Measurements from ENCODE around the gene ACTRT2. TPM values are rescaled to one million over a fixed set of nuclear protein-coding genes. Genes with fewer than 3 reads are reported as not detected.

ACTRT2 gene
- total RNA-seq, 1 experiment from 2014 or later: not detected

DNA sequence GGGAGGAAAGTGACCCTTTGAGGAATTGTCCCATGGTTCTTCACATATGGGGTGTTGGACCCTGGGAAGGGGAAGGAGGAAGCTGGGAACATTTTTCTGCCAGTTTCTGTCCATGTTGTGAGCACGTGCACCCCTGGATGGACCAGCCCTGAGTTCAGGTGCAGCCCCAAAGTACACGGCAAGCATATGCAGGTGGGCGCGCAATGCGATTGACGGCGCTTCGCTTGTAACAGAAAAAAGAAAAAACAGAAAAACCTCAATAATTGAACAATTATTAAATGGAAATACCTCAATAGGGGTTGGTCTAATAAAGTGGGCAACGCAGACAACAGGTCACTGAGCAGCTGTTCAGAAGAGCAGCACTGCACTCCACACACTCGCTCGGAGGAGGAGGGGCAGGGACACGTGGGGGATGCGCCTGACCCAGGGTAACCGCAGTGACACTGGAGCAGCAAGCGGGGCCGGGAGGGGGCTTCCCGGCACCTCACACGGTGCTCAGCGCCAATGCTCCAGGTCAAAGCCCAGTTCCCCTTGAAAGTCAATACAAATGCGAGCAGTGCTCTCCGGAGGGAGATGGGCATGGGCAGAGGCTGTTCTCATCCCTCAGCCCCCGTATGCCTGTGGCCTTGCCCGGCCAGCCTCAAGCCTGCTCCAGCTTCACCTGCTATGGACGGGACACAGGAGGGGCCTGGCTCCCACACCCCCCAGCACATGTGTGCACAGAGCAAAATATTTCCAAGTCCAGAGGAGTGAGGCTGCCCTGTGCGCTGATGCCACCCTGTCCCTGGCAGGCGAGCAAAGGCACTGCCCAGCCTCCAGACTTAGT, 6.6 kb upstream of the ACTRT2 start:
- intact Hi-C loops (cut with micrococcal nuclease; ENCODE audit: unreplicated experiment): loop anchor here (5.0 kb wide), 1 partner anchor 308 kb away; no protein-coding TSS in a partner anchor

DNA sequence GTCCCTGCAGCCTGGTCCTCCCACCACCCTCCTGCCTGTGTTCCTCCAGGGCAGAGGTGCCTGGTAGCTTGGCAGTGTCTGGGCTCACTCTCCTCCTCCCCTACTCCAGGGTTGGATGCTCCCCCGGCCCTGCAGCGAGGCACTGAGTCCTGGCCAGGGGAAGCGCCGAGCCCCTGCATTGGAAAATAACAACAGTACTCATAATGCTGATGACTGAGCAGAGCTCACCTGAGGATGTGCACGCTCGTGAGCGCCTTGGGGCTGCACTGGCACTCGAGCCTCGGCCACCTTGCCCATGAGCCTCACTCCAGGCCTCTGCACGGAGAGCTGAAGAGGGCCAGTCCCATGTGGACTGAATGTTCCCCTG, 6.0 kb upstream of the ACTRT2 start:
- no peak overlapping the region for H3K4me3 Mint-ChIP-seq (ENCODE audit: unreplicated experiment)
- CTCF ChIA-PET: no interaction called here
- no peak for DNase-seq
- Histone ChIP-seq H3K4me3 (ENCODE audit: low read depth, low read length) (no peak overlapping the region), H3K36me3 (ENCODE audit: control insufficient read depth, insufficient read depth, low read length) (no peaks in the 10 kb centered on the region), H3K9me3 (no peaks in the 10 kb centered on the region), H3K4me1 (no peaks in the 10 kb centered on the region), H3K27me3 (replicated peaks; ENCODE audit: control insufficient read depth, insufficient read depth, low read length) (no peaks in the 10 kb centered on the region)
- peaks cover 4% of the 10 kb centered on the region for H3K27me3 Mint-ChIP-seq (ENCODE audit: insufficient read depth, unreplicated experiment)
- no peaks in the 10 kb centered on the region for H3K4me1 Mint-ChIP-seq (ENCODE audit: low read depth, unreplicated experiment)
- no peaks in the 10 kb centered on the region for H3K36me3 Mint-ChIP-seq (ENCODE audit: insufficient read depth, unreplicated experiment)
- TF ChIP-seq CTCF (IDR thresholded peaks at IDR 0.05; ENCODE audit: insufficient read depth in 1 of 2, low read depth in 1 of 2, low read length in 1 of 2, severe bottlenecking in 1 of 2, unreplicated experiment in 1 of 2): no peak
- intact Hi-C loops (cut with micrococcal nuclease; ENCODE audit: unreplicated experiment): no loop called here
- BruUV-seq (replicated peaks): no TSS peak
- POLR2A ChIA-PET: no interaction called here
- H3K27ac Mint-ChIP-seq (ENCODE audit: unreplicated experiment): no peak overlapping the region
- H3K9me3 Mint-ChIP-seq (ENCODE audit: unreplicated experiment): no peaks in the 10 kb centered on the region

More for the DNA sequence above, 6.6 kb upstream of the ACTRT2 start:
- POLR2A ChIA-PET: interaction anchor here (0.6 kb wide), 1 partner anchor 885 kb away, joined by 9 read pairs; the partner anchor contains the start of gene C1orf174
- no peaks in the 10 kb centered on the region for H3K9me3 ChIP-seq
- BruUV-seq (replicated peaks): no TSS peak
- H3K27me3 ChIP-seq (replicated peaks; ENCODE audit: control insufficient read depth, insufficient read depth, low read length): no peaks in the 10 kb centered on the region
- TF ChIP-seq CTCF (IDR thresholded peaks at IDR 0.05; ENCODE audit: insufficient read depth in 1 of 2, low read depth in 1 of 2, low read length in 1 of 2, severe bottlenecking in 1 of 2, unreplicated experiment in 1 of 2): no peak
- no peaks in the 10 kb centered on the region for H3K4me1 ChIP-seq
- no peaks in the 10 kb centered on the region for H3K36me3 ChIP-seq (ENCODE audit: control insufficient read depth, insufficient read depth, low read length)
- no peak for DNase-seq
- Mint-ChIP-seq H3K4me3 (ENCODE audit: unreplicated experiment) (no peak overlapping the region), H3K27me3 (ENCODE audit: insufficient read depth, unreplicated experiment) (peaks cover 4% of the 10 kb centered on the region), H3K4me1 (ENCODE audit: low read depth, unreplicated experiment) (no peaks in the 10 kb centered on the region), H3K9me3 (ENCODE audit: unreplicated experiment) (no peaks in the 10 kb centered on the region), H3K36me3 (ENCODE audit: insufficient read depth, unreplicated experiment) (no peaks in the 10 kb centered on the region), H3K27ac (ENCODE audit: unreplicated experiment) (no peak overlapping the region)
- CTCF ChIA-PET: no interaction called here
- no peak overlapping the region for H3K4me3 ChIP-seq (ENCODE audit: low read depth, low read length)

DNA sequence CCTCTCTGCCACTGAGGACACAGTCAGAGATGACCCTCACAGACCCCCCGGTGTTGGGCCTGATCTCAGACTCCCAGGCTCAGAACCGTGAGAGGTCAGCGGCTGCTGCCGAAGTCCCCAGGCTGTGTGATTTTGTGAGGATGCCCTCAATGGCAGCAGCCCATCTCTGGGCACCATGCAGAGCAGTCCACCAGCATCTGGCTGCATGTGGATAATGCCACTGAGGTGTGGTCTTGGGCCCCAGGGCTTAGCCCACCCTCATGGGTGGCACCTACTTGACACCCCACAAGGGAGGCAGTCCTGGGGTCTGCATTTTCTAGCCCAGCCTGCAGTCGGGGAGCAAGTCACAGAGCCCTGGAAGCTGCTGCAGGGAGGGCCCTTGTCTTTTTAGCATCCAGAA, 5.5 kb upstream of the ACTRT2 start:
- no TSS peak for BruUV-seq (replicated peaks)
- no peaks in the 10 kb centered on the region for H3K36me3 ChIP-seq (ENCODE audit: control insufficient read depth, insufficient read depth, low read length)
- no peaks in the 10 kb centered on the region for H3K4me1 Mint-ChIP-seq (ENCODE audit: low read depth, unreplicated experiment)
- no peak overlapping the region for H3K4me3 Mint-ChIP-seq (ENCODE audit: unreplicated experiment)
- ChIA-PET CTCF (no interaction called here), POLR2A (no interaction called here)
- DNase-seq: no peak
- no peaks in the 10 kb centered on the region for H3K9me3 Mint-ChIP-seq (ENCODE audit: unreplicated experiment)
- H3K36me3 Mint-ChIP-seq (ENCODE audit: insufficient read depth, unreplicated experiment): no peaks in the 10 kb centered on the region
- H3K4me1 ChIP-seq: no peaks in the 10 kb centered on the region
- H3K27me3 Mint-ChIP-seq (ENCODE audit: insufficient read depth, unreplicated experiment): peaks cover 4% of the 10 kb centered on the region
- no peak for TF ChIP-seq CTCF (IDR thresholded peaks at IDR 0.05; ENCODE audit: insufficient read depth in 1 of 2, low read depth in 1 of 2, low read length in 1 of 2, severe bottlenecking in 1 of 2, unreplicated experiment in 1 of 2)
- H3K4me3 ChIP-seq (ENCODE audit: low read depth, low read length): no peak overlapping the region
- no peaks in the 10 kb centered on the region for H3K27me3 ChIP-seq (replicated peaks; ENCODE audit: control insufficient read depth, insufficient read depth, low read length)
- intact Hi-C loops (cut with micrococcal nuclease; ENCODE audit: unreplicated experiment): no loop called here
- no peaks in the 10 kb centered on the region for H3K9me3 ChIP-seq
- H3K27ac Mint-ChIP-seq (ENCODE audit: unreplicated experiment): no peak overlapping the region
